ENCODE measurements around the gene TBX15. TPM values are rescaled to one million over a fixed set of nuclear protein-coding genes. Genes with fewer than 3 reads are reported as not detected.
A peak's percentile ranks its signal among the peaks of the same experiment; 100 is the strongest.

TBX15 gene
- total and polyA plus RNA-seq, 9 of the 15 experiments (the other 6 are each of a cell fraction or from before 2014, with no cell fraction given): 0.03 to 3.4 (median 2.3) TPM

GRCh38 chr1:118928739-118929554, 59.2 kb downstream of the TBX15 start (continued):
- peak in 1 of 2 experiments; percentile 79 for TF ChIP-seq AFF1 (IDR thresholded peaks at IDR 0.05; ENCODE audit: low read depth in 1 of 2, partially characterized antibody in 2 of 2)
- peak; percentile 70; the same call in 1 of the 2 replicates for TF ChIP-seq ZNF644 (tag; IDR thresholded peaks at IDR 0.05; ENCODE audit: low read depth)
- TF ChIP-seq, protein P1, sequence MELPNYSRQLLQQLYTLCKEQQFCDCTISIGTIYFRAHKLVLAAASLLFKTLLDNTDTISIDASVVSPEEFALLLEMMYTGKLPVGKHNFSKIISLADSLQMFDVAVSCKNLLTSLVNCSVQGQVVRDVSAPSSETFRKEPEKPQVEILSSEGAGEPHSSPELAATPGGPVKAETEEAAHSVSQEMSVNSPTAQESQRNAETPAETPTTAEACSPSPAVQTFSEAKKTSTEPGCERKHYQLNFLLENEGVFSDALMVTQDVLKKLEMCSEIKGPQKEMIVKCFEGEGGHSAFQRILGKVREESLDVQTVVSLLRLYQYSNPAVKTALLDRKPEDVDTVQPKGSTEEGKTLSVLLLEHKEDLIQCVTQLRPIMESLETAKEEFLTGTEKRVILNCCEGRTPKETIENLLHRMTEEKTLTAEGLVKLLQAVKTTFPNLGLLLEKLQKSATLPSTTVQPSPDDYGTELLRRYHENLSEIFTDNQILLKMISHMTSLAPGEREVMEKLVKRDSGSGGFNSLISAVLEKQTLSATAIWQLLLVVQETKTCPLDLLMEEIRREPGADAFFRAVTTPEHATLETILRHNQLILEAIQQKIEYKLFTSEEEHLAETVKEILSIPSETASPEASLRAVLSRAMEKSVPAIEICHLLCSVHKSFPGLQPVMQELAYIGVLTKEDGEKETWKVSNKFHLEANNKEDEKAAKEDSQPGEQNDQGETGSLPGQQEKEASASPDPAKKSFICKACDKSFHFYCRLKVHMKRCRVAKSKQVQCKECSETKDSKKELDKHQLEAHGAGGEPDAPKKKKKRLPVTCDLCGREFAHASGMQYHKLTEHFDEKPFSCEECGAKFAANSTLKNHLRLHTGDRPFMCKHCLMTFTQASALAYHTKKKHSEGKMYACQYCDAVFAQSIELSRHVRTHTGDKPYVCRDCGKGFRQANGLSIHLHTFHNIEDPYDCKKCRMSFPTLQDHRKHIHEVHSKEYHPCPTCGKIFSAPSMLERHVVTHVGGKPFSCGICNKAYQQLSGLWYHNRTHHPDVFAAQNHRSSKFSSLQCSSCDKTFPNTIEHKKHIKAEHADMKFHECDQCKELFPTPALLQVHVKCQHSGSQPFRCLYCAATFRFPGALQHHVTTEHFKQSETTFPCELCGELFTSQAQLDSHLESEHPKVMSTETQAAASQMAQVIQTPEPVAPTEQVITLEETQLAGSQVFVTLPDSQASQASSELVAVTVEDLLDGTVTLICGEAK (IDR thresholded peaks at IDR 0.05): 0 out of 2 replicates have a peak, but pooled peaks have one; percentile 26
- TF ChIP-seq, protein P1 (CRISPR knock-in tag; IDR thresholded peaks at IDR 0.05): no peak
- TF ChIP-seq PHB (CRISPR knock-in tag; IDR thresholded peaks at IDR 0.05): no peak
- TF ChIP-seq GATAD2B (IDR thresholded peaks at IDR 0.05; ENCODE audit: borderline replicate concordance): no peak
- TF ChIP-seq ETS1 (conservative IDR thresholded peaks at IDR 0.05; ENCODE audit: control insufficient read depth, low read depth, low read length): no peak
- TF ChIP-seq, protein P2, sequence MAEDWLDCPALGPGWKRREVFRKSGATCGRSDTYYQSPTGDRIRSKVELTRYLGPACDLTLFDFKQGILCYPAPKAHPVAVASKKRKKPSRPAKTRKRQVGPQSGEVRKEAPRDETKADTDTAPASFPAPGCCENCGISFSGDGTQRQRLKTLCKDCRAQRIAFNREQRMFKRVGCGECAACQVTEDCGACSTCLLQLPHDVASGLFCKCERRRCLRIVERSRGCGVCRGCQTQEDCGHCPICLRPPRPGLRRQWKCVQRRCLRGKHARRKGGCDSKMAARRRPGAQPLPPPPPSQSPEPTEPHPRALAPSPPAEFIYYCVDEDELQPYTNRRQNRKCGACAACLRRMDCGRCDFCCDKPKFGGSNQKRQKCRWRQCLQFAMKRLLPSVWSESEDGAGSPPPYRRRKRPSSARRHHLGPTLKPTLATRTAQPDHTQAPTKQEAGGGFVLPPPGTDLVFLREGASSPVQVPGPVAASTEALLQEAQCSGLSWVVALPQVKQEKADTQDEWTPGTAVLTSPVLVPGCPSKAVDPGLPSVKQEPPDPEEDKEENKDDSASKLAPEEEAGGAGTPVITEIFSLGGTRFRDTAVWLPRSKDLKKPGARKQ (CRISPR knock-in tag; IDR thresholded peaks at IDR 0.05): no peak
- TF ChIP-seq NFE2 (IDR thresholded peaks at IDR 0.05; ENCODE audit: low read depth): no peak
- no peak for TF ChIP-seq FUS (optimal IDR thresholded peaks at IDR 0.05; ENCODE audit: low read depth, low read length)
